Activated CD4-positive, alpha-beta T cell treated with anti-CD3 and anti-CD28 coated beads, Interleukin-2, Interleukin-4, amounts not matched to agents 100 ng/mL and 50 ng/mL, durations not matched to agents 16 hours and 8 hours (primary cell): ENCODE data around the gene CA4.

Experiments used
- DNase-seq: peaks from one replicate; pipeline ENCODE4 v3.0.0-alpha.2; 2020; ENCODE audit warnings: low spot score

CA4 gene

DNA sequence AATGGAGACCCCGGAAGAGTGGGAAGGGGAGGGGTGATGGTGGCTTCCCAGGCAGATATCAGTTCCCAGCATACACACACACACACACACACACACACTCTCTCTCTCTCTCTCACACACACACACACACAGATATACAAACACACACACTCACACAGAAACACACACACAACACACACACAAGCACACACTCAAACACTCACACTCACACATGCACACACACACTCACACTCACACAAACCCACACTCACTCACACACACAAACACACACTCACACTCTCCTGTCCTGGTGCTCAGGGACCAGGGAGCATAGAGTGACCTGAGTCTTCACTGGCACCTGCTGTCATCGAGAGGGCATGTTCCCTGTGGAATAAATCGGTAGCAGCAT, 5.6 kb downstream of the CA4 start:
- DNase-seq = no peak

DNA sequence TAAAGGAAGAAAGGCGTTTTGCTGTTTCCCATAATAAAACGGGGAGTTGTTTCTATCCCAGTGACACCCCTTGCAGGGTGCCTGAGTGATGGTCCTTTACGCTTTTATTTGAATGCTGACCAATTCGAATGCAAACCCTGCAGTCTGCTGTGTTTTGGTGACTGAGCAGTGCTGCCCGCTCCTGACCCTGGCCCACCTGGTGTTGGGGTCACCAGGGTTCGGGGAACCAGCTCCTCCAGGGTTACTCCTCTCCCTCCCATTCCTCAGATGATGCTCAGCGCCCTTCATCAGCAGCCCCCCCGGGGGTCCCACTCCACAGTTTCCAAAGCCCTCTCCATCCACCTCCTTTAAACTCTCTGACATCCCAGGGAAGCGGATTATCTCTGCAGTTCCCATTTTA, 6.0 kb downstream of the CA4 start:
- no peak for DNase-seq

DNA sequence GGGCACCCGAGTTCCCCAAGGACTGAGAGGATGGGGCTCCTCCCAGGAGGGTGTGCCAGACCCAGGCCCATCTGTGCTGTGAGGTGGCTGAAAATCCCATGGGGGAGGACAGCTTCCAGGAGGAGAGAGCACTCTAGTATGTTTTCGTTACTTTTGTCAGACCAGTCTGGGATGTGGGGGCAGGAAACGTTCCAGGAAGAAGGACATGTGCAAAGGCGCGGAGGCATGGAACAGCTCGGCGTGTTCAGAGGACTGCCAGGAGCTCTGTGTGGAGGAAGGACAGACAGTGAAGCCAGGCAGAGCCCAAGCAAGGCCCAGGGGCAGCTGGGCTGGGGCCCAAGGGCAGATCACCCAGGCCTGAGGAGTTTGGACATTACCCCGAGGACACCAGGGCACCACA, 7.0 kb downstream of the CA4 start:
- DNase-seq = no peak

DNA sequence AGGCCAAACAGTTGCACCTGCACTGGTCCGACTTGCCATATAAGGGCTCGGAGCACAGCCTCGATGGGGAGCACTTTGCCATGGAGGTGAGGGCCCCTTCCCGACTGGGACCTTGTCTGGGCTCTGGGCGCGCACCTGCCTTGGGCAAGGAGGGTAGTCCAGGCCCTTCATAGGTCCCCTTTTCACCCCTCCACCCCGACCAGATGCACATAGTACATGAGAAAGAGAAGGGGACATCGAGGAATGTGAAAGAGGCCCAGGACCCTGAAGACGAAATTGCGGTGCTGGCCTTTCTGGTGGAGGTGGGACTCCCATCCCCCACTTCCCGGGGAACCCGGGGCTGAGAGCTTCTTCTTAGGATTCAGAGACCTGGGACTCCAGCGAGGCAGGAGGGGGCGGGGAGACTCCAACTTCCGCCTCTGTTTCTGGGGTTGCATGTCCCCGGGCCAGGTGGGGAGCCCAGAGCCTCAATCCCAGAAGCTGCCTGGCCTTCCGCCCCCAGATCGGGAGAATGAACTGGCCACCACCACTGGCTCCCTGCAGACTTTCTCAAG, 7.8 kb downstream of the CA4 start:
- DNase-seq = no peak

DNA sequence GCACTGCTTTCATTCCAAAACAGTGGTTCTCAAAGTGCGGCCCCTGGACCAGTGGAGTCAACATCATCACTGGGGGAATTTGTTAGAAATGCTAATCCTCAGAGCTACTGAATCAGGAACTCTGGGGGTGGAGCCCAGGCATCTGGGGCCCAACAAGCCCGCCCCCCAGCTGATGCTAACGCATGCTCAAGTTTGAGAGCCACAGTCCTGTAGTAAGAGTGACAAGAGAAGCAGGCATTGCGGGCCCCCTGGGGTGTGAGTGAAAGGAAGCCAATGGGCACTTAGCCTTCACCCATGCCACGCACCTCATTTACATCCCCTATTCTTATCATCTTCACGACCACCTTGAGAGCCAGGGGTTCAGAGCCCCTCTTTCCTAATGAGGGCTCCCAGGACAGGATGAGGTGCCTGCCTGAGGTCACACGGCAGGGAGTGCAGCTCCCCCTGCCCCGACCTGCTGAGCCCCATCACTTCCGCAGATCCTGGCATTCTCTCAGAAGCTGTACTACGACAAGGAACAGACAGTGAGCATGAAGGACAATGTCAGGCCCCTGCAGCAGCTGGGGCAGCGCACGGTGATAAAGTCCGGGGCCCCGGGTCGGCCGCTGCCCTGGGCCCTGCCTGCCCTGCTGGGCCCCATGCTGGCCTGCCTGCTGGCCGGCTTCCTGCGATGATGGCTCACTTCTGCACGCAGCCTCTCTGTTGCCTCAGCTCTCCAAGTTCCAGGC, 9.1 kb downstream of the CA4 start:
- DNase-seq = no peak

DNA sequence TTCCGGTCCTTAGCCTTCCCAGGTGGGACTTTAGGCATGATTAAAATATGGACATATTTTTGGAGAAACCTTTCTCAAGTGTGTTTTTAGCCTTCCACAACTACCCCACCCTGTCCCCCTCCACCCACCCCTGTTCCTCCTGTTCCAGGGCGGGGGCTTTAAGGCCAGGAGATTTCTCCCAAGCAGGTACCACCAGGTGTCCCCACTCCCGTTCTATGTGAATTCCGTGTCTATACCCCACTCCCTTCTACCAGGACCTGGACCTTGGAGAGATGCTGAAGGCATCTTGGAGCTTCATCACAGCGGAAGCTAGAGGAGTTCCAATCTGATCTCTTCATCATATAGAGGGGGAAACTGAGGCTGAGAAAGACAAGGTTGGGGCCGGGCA, 9.7 kb downstream of the CA4 start:
- no peak for DNase-seq

DNA sequence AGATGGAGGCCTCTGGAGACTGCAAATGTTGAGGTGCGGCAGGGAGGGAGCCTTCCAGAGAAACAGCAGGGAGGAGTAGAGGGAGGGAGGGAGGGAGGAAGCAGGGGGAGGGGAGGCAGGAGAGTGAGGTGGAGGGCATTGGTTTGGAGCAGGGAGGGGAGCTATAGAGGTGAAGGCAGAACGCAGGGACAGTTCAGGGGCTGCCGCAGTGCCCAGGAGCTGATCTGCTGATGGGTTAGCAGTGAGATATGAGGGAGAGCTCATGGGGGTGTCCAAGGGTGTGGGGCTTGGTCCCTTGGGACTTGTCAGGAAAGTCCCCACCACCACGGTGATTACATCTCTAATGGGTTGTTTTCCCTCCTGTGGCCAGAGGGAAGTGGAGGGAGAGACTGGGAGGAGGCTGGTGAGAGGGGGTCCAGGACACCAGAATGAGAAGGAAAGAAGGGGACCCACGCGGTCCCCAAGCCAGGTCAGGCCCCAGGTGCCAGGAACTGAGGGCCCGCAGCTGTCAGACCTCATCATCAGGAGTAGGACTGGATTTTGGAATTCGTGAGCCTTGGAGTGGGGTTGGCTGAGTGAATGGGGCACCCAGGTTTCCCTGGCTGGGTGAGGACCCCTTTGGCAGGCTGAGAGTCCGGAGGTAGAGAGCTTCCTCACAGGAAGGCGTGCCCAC, 11.2 kb downstream of the CA4 start:
- no peak for DNase-seq

DNA sequence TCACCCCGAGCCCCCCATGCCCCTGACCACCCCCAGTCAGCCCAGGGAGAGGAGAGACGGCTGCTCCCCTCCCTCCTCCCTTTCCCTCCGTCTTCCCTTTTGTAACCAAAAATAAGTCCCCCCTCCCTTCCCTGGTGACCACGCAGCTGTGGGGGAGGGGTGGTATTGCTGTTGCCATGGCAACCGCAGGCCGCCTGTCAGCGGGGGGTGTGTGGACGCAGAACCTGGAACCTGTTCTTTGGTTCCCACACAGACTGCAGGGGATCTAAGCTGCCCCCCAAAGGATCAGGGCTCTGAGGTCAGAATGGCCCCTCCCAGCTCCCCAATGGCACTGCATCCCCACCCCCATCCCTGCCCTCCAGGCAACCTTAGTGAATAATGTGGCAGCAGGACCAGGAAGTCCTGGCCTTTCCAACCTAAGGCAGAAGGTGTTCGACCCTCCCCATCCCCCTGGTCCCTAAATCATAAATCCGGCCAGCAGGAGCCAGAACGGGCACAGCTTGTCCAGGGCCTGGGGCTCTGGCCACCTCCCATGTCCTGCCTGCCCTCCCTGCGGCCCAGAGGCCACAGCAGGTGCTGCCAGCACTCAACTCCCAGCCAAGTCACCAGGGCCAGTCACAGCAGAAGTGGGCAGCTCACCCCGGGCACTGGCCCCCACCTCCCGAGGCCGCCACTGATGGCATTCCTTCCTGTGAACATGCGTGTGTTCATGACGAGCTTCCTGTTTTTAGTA, 12.0 kb downstream of the CA4 start:
- DNase-seq = no peak

DNA sequence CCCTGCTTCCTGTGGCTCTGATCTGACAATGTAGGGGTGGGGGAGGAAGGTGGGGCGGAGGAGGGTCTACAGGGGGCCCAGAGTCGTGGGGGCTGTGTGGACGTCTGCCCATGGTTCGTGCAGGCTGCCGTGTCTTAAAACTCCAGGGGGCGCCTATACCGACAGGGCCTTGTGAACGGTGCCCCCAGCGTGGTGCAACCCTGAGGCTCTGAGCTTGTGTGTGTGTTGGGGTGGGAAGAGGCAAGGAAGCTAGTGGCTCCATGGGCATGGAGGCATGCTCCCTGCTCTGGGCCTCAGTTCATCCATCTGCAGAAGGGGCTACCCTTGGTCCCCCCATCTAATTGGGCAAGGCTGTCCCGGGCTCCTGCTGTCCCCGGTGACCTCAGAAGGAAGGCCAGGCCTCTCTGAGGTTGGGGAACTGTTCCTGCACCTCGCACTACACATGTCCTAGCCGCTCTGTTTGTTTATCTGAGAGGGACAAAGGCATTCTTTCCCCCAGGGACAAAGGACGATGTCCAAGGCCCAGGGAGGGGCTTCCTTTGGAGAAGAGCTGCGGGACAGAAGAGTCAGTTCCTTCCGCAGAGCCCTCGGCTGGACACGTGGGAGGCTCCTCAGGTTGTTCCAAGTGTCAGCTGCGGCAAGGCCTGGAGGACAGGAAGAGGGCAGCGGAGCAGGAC, 13.5 kb downstream of the CA4 start:
- no peak for DNase-seq

DNA sequence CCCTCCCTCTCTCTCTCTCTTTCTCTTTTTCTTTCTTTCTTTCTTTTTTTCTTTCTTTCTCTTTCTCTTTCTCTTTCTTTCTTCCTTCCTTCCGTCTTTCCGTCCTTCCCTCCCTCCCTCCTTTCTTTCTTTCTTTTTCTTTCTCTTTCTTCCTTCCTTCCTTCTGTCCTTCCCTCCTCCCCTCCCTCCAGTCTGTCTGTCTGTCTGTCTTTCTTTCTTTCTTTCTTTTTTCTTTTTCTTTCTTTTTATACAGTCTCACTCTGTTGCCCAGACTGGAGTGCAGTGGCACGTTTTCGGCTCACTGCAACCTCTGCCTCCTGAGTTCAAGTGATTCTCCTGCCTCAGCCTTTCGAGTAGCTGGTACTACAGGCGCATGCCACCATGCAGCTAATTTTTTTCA, 14.4 kb downstream of the CA4 start:
- DNase-seq = no peak

DNA sequence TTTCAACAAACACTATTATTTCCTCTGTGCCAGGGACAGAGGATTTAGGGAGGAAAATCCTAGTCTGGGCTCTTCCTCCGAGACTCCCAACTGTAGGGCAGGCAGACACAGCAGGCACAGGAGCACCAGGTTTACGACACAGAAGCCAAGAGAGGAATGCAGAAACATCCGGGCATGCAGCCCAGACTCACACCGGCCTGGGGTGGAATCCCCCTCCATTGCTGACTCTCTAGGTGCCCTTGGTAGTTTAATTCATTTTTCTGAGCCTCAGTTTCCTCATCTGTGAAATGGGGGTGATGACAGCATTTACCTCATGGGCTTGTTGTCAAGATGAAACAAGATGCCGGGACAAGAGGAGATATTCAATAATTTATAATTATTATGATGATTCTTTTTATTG, 14.9 kb downstream of the CA4 start:
- DNase-seq = no peak

DNA sequence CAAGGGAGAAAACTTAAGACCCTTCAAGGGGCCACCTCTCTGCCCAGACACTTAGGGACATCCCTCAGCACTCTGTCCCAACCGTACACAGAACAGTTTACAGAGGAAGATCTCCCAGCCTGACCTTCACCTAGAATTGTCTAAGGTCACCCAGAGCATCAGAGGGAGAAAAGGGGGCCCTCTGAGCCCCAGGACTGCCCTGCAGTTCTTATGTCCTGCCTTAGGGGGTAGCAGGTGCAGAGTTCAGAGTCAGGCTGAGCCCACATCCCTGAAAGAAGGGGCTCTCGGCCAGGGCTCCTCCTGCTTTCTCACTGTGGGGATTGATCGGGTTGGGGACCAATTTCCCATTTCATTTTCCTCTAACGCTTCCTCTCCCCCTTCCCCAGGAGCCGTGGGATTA, 15.4 kb downstream of the CA4 start:
- DNase-seq = no peak

DNA sequence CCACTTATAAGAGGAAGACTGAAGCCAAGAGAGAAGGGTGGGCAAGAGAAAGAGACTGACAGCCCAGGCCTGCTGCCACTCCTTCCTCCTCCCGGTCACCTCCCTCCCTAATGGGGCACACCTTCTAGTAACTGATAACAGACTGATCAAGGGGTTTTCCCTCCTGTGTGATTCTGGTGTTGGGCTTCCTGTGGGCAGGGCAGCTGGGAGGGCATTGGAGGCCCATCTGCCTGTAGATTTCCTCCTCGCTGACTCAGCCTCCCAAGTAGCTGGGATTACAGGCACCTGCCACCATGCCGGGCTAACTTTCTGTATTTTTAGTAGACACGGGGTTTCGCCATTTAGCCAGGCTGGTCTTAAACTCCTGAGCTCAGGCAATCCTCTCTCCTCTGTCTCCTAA, 16.2 kb downstream of the CA4 start:
- DNase-seq = peak; percentile 64

DNA sequence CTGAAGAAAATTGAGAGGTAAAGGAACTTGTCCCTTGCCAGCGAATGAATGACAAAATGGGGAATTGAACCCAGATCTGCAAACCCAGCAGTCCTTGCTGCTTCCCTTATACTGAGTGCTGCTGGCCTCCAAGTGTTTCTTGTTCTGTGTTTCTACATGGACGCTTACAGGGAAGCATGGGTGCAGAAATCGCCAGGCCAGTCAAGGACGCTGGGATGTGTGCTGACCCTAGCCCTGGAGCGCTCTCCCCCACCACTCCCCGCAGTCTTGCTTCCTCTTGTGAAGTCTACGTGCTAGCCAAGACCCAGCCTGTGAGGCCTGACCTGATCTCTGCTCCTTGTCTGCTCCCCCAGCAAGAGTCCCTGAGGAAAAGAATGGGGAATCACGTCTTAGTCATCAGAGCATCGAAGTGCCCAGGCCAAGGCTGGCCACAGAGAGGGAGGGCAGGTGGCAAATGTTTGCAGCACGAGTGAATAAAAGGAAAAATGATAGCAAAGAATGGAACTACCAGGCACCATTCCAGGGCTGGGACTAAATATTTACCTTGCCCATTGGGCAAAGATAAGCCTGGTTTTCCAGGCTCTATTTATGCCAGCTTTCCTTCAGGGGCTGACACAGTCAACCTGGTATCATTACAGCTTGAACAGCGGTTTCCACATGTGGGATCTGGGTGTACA, 17.4 kb downstream of the CA4 start:
- DNase-seq = no peak

DNA sequence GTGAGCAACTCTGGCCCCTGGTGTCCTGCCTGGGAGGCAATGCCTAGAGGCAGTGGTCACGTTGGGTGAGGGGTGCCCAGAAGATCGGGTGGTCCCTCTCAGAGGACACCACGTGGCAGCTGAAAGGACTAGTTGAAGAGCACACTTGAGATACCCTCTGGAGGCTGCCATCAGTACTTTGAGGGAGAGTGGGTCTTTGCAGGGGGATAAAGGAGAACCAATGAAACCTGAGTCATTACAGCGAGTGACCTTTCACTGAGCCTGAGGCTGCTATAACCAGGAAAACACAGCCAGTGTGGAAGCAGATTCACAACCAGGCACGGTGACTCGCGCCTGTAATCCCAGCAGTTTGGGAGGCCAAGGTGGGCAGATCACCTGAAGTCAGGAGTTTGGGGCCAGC, 18.9 kb downstream of the CA4 start:
- no peak for DNase-seq

DNA sequence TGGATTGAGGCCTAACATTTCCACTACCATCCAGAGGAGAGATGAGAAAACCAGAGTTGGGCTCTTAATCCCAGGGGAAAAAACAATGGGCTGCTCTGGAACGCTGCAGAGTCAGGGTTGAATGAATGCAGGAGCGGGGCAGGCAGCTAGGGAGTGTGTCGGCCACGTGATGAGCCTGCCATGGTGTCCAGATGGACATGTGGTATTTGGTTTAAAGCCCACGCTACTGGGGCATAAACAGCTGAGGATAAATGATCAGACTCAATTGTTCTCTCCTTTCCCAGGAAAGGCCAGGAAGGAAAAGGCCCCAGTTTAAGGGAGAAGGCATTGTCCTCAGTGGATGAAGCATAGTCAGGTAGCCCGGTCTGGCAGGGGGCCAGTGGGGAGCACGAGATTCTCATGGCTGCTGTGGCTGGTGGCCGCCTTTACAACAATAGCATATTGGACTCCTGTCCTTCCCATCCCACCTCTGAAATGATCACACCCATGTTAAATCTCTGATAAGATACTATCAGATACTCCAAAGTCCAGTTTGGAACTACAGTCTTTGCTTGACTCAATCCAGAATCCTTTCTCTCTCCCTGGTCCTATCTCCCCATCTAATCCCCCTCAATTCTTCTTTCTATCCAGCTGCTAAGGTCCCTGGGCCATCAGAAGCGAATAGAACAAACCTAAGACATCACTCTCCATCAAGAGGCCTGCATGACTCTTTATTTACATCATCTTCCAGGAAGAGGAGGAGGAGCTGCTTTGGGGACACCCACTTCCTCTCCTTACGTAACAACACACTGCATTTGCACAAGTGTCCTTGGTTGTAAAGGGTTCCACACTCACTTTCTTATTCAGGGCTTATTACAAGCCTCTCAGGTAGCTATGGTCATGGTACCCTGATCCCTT, 20.4 kb downstream of the CA4 start:
- peak; percentile 64 for DNase-seq

DNA sequence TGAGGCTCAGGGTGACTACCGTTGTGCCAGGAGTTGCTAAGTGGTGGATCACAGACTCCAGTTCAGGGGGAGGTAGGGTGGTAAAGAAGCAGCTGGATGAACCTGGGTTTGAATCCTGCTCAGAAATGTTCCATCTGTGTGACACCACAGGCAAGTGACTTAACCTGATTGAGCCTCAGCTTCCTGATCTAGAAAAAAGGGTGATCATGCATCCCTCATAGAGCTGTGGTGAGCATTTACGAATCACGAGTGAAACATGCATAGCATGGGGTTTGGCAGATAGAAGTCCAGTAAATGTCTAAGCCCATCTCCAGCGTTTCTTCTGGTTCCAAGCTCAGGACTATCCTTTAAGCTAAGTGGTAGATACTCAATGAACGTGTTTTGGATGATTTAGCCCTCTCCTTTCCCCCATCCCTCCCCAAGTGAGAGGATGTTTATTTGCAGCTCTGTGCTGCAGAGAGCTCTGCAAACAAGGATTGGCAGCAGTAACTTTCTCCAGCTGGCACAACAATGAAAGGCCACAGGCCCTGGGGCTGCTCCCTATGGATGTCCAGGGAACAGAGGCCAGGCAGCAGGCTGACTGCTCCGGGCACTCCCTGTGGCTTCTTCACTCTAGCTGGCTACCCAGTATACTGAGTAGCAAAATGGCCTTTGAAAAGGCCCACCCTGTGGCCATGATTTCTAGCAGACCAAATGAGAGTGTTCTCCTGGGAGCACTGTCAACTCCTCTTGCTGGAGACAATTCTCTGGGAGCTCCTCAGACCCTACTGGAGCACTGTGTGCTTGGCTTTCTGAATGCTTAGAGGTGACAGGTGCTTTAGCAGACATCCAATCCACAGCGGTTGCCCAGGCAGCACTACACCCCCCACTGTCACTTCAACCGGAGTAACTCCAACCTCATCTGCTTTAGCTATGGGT, 21.3 kb downstream of the CA4 start:
- no peak for DNase-seq

DNA sequence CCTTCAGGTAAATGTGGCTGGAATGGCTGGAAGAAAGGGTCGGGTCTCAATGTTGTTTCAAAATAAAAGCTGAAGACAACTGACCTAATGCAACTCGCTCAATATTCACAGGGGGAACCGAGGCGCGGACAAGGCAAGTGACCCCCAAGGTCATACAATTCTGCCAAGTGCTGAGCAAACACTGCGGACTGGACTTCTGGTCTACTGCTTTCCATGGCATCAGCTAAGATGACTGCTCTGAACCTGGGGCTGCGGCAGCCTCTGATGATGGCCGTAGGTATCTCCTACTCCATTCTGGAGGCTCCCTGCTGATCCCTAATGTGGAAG, 21.9 kb downstream of the CA4 start:
- DNase-seq = no peak

DNA sequence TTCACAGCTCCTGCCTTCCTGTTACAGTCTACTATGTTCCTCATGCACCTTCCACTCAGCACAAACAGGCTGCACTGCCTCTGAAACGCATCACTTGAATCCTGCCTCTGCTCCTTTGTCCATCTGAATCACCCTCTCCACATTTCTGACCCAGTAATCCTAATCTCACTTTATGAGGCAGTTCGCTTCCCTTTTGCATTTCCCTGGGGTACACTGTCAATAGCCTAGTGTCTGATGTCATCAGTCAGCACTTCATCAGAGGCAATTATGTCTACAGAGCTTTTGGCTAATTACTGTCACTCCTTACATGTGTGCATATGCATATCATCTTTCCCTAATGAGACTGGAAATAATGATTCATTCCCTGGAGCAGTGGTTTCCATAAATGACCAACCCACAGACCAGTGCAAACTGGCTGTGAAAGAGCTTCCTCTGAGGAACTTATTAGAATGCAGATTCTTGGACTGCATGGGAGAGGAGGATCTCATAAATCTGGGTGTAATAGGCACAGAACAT, 23.6 kb downstream of the CA4 start:
- DNase-seq = no peak

DNA sequence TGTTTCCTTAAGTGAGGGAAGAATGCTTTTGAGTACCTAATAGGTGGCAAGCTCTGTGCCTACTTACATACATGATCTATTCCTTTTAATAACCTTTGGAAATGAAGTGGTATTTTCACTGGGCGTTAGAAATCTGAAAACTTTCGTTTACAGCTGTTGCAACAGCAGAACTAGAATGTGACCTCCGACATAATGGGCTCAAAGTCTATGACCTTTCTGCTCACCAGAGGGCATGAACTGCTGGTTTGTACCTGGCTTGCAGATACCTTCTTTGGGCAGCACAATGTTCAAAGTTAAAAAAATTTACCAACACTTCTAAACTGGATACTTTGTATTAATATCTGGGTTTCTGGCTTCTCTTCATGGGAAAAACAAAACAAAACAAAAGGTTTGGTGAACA, 24.3 kb downstream of the CA4 start:
- no peak for DNase-seq
